Stomach (tissue), 9 donors: ENCODE measurements around the gene ITGB4. TPM values are rescaled to one million over a fixed set of nuclear protein-coding genes. Genes with fewer than 3 reads are reported as not detected.

Source experiments
- DNase-seq, 2 donors: peaks; one replicate each; pipeline versions ENCODE4 v3.0.0 to v3.0.0-alpha.2; 2013 to 2019
- H3K27ac ChIP-seq, 5 donors: fragments of 200-600 bp in 4 of 5; sonication (generic) in 4 of 5; one replicate each; pipeline ENCODE4 v1.5.1; 2013 to 2019; ENCODE audit warnings: mild to moderate bottlenecking in 1 of 5, moderate library complexity in 1 of 5
- H3K27me3 ChIP-seq, 3 donors: fragments of 200-600 bp; sonication (generic); one replicate each; pipeline ENCODE4 v1.5.1; 2017 to 2019; ENCODE audit warnings: mixed run types in 1 of 3
- H3K36me3 ChIP-seq, 4 donors: fragments of 200-600 bp; sonication (generic); 1 replicate in 3 of 4; 2 replicates in 1 of 4; pipeline ENCODE4 v1.5.1; 2016 to 2019
- H3K4me1 ChIP-seq, 4 donors: fragments of 200-600 bp; sonication (generic); one replicate each; pipeline ENCODE4 v1.5.1; 2016 to 2019
- H3K4me3 ChIP-seq, 4 donors: fragments of 200-600 bp; sonication (generic) in 3 of 4; one replicate each; pipeline ENCODE4 v1.5.1; 2016 to 2019; ENCODE audit warnings: mild to moderate bottlenecking in 1 of 4
- H3K9me3 ChIP-seq, 4 donors: fragments of 200-600 bp; sonication (generic); one replicate each; pipeline ENCODE4 v1.5.1; 2016 to 2019
- EP300 ChIP-seq: sonication (generic); formaldehyde crosslinking; IDR thresholded peaks from one replicate; pipeline ENCODE4 v1.6.1; 2017; ENCODE audit warnings: antibody characterized with exemption
- POLR2A ChIP-seq, 4 donors: fragments of 450-650 bp; IDR thresholded peaks; one replicate each; pipeline ENCODE4 v1.6.1; 2016; ENCODE audit warnings: antibody characterized with exemption in 4 of 4, control low read depth in 2 of 4, mild to moderate bottlenecking in 1 of 4, moderate library complexity in 1 of 4
- POLR2AphosphoS5 ChIP-seq, 3 donors: sonication (generic); formaldehyde crosslinking; IDR thresholded peaks; one replicate each; pipeline ENCODE4 v1.6.1; 2016; ENCODE audit warnings: antibody characterized with exemption in 3 of 3
- WGBS, 5 donors: extraction: QIAGEN DNeasy Blood & Tissue Kit in 3 of 5; methylation state at CpG; one replicate each; pipeline versions ENCODE4 v1.1.5 to v1.1.7; 2013 to 2018; 5-methylcytosine and 5-hydroxymethylcytosine counted together
- intact Hi-C: fragments of 100-400 bp; cut with DNase I; formaldehyde crosslinking; loops from one replicate; pipeline ENCODE4 v1.15.1; 2023; ENCODE audit warnings: low total_unique reads
- polyA plus RNA-seq, 3 donors: library from polyadenylated mRNA; stranded (reverse); fragments of 200-250 nt; gene quantifications; one replicate each; pipeline ENCODE4 v1.2.3, GENCODE V29; 2013
- total RNA-seq, 5 donors: library from RNA; depleted of rRNA; stranded (reverse); fragments of >200 nt; gene quantifications; one replicate each; pipeline versions ENCODE4 v1.1.0 to v1.2.3, GENCODE V29; 2014 to 2016
- TF ChIP-seq, protein P1 (sequence below), 7 experiments: fragments of 450-650 bp in 4 of 7; fragments of 200-600 bp in 3 of 7; sonication (generic) in 3 of 7; IDR thresholded peaks; one replicate each; pipeline ENCODE4 v1.5.1; 2016 to 2019; ENCODE audit warnings: antibody characterized with exemption in 7 of 7, control low read depth in 2 of 7, mild to moderate bottlenecking in 1 of 7
- donor health status: healthy with polysubstance abuse.
- donor health status: Bipolar disorder and iron deficiency.
- donor health status: healthy.

Gene ITGB4
- total and polyA plus RNA-seq, 8 donors = 33.6 to 137 (median 92.6) TPM

DNA sequence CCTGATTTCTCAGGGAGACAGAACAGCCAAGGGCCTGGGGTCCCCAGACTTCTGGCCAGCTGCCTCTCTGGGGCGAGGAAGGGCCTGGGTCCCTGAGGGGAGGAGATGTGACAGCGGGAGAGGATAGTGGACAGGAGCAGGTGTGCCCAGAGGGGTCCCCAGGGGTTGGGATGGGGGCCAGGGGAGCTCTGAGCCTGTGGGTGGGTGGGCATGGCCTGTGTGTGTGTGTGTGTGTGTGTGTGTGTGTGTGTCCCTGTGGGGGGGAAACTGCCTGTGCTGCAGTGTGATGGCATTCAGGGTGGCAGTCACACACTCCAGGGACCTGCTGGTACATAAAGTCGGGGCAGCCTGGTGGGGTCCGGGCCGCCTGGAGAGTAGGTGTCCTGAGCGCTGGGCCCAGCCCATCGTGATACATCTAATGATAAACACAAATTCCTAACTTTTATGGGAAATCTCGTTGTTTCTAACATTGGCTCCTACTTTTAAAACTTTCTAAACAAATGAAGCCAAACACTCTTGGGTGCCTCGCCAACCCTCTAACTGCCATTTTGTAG is 1.4 kb downstream of the ITGB4 start:
- H3K9me3 ChIP-seq = no peaks in the 10 kb centered on the region
- peak overlapping the region; percentile 43 to 60 (median 55) for H3K4me3 ChIP-seq
- no peak for TF ChIP-seq POLR2AphosphoS5 (IDR thresholded peaks at IDR 0.05)
- TF ChIP-seq EP300 = no peak
- no peak for TF ChIP-seq POLR2A (IDR thresholded peaks at IDR 0.05)
- TF ChIP-seq, protein P1, sequence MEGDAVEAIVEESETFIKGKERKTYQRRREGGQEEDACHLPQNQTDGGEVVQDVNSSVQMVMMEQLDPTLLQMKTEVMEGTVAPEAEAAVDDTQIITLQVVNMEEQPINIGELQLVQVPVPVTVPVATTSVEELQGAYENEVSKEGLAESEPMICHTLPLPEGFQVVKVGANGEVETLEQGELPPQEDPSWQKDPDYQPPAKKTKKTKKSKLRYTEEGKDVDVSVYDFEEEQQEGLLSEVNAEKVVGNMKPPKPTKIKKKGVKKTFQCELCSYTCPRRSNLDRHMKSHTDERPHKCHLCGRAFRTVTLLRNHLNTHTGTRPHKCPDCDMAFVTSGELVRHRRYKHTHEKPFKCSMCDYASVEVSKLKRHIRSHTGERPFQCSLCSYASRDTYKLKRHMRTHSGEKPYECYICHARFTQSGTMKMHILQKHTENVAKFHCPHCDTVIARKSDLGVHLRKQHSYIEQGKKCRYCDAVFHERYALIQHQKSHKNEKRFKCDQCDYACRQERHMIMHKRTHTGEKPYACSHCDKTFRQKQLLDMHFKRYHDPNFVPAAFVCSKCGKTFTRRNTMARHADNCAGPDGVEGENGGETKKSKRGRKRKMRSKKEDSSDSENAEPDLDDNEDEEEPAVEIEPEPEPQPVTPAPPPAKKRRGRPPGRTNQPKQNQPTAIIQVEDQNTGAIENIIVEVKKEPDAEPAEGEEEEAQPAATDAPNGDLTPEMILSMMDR (IDR thresholded peaks at IDR 0.05) = no peak
- H3K4me1 ChIP-seq = peaks cover 17 to 41% (median 38%) of the 10 kb centered on the region in 4 donors
- H3K36me3 ChIP-seq = peaks cover 13 to 37% (median 30%) of the 10 kb centered on the region in 4 donors
- intact Hi-C loops = no loop called here
- 57 to 76% (median 59%) methylated on average over 9 of the region's 9 CpGs for WGBS, 5 donors
- peaks cover 0 to 56% (median 21%) of the 10 kb centered on the region in 3 donors for H3K27me3 ChIP-seq
- peak overlapping the region; percentile 83 to 92 (median 86) for H3K27ac ChIP-seq
- DNase-seq = no peak

DNA sequence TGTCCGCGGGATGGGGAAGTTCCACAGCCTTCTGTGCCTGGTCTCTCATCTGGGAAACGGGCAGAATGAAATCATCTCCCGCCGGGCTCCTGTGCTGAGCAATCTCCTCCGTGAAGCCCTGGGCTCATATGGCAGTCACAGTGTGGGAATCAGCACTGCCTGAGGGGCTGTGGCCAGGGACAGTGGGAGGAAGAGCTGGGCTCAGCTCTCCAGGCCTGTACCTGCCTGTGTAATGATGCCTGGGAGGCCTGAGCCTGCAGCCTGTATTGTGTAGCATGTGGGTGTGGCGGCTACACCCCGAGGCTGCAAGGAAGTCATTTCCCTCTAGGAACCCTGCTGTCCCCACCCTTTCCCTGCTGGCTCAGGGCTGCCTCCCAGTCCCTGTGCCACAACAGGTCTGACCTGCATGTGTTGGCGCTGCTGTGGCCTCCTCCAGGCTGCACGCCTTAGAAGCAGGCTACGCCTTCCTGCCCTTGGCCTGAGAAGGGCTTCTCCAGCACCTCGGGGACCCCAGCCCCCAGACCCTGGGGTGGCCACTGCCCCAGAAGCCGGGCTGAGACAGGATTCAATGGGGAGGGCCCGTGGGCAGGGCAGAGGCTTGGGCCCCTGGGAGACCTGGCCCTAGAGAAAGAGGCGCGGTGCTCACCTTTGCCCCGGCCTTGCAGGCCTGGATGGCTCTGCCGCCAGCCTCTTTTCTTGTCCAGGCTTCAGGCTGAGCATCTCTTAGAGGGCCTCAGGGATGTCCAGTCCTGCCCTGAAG is 2.1 kb downstream of the ITGB4 start:
- Histone ChIP-seq H3K4me3 (peak overlapping the region in 3 of 4 donors; percentile 43 to 60 (median 58)), H3K27ac (peak overlapping the region; percentile 83 to 92 (median 86)), H3K4me1 (peaks cover 17 to 41% (median 38%) of the 10 kb centered on the region in 4 donors), H3K9me3 (no peaks in the 10 kb centered on the region), H3K27me3 (peaks cover 0 to 56% (median 21%) of the 10 kb centered on the region in 3 donors), H3K36me3 (peaks cover 13 to 44% (median 37%) of the 10 kb centered on the region in 4 donors)
- DNase-seq = peak; percentile 77 to 92
- 31 to 65% (median 48%) methylated on average over 9 to 18 of the region's 18 CpGs for WGBS, 5 donors
- intact Hi-C loops = no loop called here
- peak in 1 of 4 donors; percentile 6 for TF ChIP-seq POLR2A (IDR thresholded peaks at IDR 0.05)
- TF ChIP-seq EP300 = no peak
- peak in 2 of 3 donors; percentile 88 to 90 for TF ChIP-seq POLR2AphosphoS5 (IDR thresholded peaks at IDR 0.05)

DNA sequence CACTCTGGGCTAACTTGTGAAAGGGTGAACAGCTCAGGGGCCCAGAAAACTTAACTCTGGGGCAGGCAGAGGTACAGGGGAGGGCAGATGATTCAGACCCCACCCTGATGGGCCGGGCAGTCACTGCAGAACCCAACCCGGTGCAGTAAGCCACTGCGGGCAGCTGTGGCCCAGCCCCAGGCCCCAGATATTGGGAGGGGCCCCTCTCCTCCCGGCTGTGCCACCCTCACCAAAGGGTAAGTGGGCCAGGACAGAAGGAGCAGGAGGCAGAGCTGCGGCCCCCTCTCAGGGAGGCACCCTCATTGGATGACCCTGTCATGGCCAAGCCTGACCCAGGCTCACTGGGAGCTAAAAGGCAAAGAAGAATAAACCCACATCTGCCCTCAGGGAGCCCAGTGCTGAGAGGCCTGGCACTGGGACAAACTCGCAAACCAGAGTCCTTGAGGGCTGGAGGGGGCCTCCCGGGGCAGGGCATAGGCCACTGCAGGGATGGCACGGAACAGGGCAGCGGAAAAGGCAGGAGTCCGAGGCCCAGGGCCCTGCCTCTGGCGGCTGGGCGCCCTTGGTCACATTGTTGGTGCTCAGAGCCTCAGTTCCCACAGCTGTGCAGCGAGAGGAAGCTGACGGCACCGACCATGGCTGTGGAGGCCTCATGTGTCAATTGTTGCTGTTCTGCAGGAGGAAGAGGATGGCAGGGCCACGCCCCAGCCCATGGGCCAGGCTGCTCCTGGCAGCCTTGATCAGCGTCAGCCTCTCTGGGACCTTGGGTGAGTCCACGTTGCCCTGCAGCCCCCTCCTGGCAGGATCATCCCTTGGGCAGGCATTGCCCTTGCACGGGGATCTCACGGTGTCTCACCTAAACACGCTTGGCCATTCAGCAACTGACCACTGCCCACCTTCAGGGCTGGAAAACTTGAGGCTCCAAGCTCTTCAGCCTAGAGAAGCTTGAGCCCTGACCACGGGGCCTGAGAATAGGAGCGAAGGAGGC is 3.1 kb downstream of the ITGB4 start:
- peaks cover 15 to 52% (median 44%) of the 10 kb centered on the region in 4 donors for H3K36me3 ChIP-seq
- TF ChIP-seq EP300 (no peak), POLR2AphosphoS5 (IDR thresholded peaks at IDR 0.05) (no peak), POLR2A (IDR thresholded peaks at IDR 0.05) (no peak)
- TF ChIP-seq, protein P1 (IDR thresholded peaks at IDR 0.05) = no peak

DNA sequence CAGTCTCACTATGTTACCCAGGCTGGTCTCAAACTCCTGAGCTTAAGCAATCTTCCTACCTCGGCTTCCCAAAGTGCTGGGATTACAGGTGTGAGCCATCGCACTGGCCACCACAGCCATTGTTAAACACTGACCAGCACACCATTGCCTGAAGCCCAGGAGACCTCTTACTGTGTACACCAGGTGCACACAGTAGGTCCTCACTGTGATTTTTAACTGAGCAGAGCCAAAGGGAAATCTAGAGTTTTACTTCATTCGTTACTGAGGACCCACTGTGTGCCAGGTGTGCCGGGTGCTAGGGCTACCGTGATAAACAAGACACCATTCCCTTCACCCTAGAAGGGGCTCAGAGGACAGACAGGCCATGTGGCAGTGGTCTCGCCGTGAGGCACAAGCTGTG is 4.2 kb downstream of the ITGB4 start:
- H3K36me3 ChIP-seq = peaks cover 19 to 64% (median 56%) of the 10 kb centered on the region in 4 donors
- H3K27ac ChIP-seq = no peak overlapping the region
- DNase-seq = no peak
- intact Hi-C loops = no loop called here
- peaks cover 14 to 38% (median 34%) of the 10 kb centered on the region in 4 donors for H3K4me1 ChIP-seq
- TF ChIP-seq, protein P1 (IDR thresholded peaks at IDR 0.05) = no peak
- TF ChIP-seq EP300 = no peak
- 89 to 96% (median 91%) methylated on average over 7 of the region's 7 CpGs for WGBS, 5 donors
- no peaks in the 10 kb centered on the region for H3K9me3 ChIP-seq
- H3K27me3 ChIP-seq = peaks cover 0 to 40% (median 21%) of the 10 kb centered on the region in 3 donors
- no peak overlapping the region for H3K4me3 ChIP-seq

More for the DNA sequence above, 3.1 kb downstream of the ITGB4 start:
- Histone ChIP-seq H3K27me3 (peaks cover 0 to 51% (median 21%) of the 10 kb centered on the region in 3 donors), H3K9me3 (no peaks in the 10 kb centered on the region), H3K27ac (peak overlapping the region; percentile 71 to 92 (median 86)), H3K4me1 (peaks cover 17 to 41% (median 38%) of the 10 kb centered on the region in 4 donors), H3K4me3 (peak overlapping the region in 3 of 4 donors; percentile 43 to 60 (median 58))
- WGBS, 5 donors = 77 to 85% (median 82%) methylated on average over 22 to 23 of the region's 23 CpGs
- intact Hi-C loops = no loop called here
- DNase-seq = no peak
